Measurements from ENCODE around the gene TROAP. TPM values are rescaled to one million over a fixed set of nuclear protein-coding genes. Genes with fewer than 3 reads are reported as not detected.

Gene TROAP
- total RNA-seq, 1 donor from 2014 or later: 0.66 TPM

- peaks cover 100% of the 10 kb centered on the region for H3K27me3 ChIP-seq (ENCODE audit: low read depth)
- peak; percentile 83 for DNase-seq
- no peaks in the 10 kb centered on the region for H3K36me3 ChIP-seq
- peak; percentile 99 for TF ChIP-seq CTCF (IDR thresholded peaks at IDR 0.05; ENCODE audit: borderline replicate concordance)
- no peak within 1 kb of the TSS for H3K27ac ChIP-seq (replicated peaks)
- H3K4me3 ChIP-seq: peak within 1 kb of the TSS; percentile 61
- peaks cover 15% of the 10 kb centered on the region for H3K4me1 ChIP-seq
- intact Hi-C loops (cut with micrococcal nuclease): no loop called here
- no peaks in the 10 kb centered on the region for H3K9me3 ChIP-seq (replicated peaks)
These were observed 13.9 kb downstream of the TROAP start, which contains the start of gene C1QL4 for GRCh38 chr12:49336645-49337584. Gene C1QL4 (minus strand): TSS chr12:49337188. CDS start chr12:49336477, 711 bp downstream.

GRCh38 chr12:49338830-49339463 is 15.9 kb downstream of the TROAP start:
- no peak for TF ChIP-seq CTCF (IDR thresholded peaks at IDR 0.05; ENCODE audit: borderline replicate concordance)
- H3K9me3 ChIP-seq (replicated peaks): no peaks in the 10 kb centered on the region
- H3K4me3 ChIP-seq: no peak overlapping the region
- intact Hi-C loops (cut with micrococcal nuclease): no loop called here
- peaks cover 100% of the 10 kb centered on the region for H3K27me3 ChIP-seq (ENCODE audit: low read depth)
- peaks cover 34% of the 10 kb centered on the region for H3K4me1 ChIP-seq
- no peak overlapping the region for H3K27ac ChIP-seq (replicated peaks)
- DNase-seq: no peak
- no peaks in the 10 kb centered on the region for H3K36me3 ChIP-seq

GRCh38 chr12:49339464-49339861 is 16.4 kb downstream of the TROAP start:
- peaks cover 100% of the 10 kb centered on the region for H3K27me3 ChIP-seq (ENCODE audit: low read depth)
- peaks cover 34% of the 10 kb centered on the region for H3K4me1 ChIP-seq
- no peak for TF ChIP-seq CTCF (IDR thresholded peaks at IDR 0.05; ENCODE audit: borderline replicate concordance)

GRCh38 chr12:49340095-49340870 is 17.2 kb downstream of the TROAP start:
- Histone ChIP-seq H3K27me3 (ENCODE audit: low read depth) (peaks cover 100% of the 10 kb centered on the region), H3K4me3 (no peak overlapping the region), H3K36me3 (no peaks in the 10 kb centered on the region), H3K9me3 (replicated peaks) (no peaks in the 10 kb centered on the region), H3K4me1 (peaks cover 42% of the 10 kb centered on the region), H3K27ac (replicated peaks) (no peak overlapping the region)
- intact Hi-C loops (cut with micrococcal nuclease): no loop called here
- DNase-seq: no peak
- TF ChIP-seq CTCF (IDR thresholded peaks at IDR 0.05; ENCODE audit: borderline replicate concordance): no peak

More at GRCh38 chr12:49339464-49339861, 16.4 kb downstream of the TROAP start:
- no peak for DNase-seq
- intact Hi-C loops (cut with micrococcal nuclease): no loop called here
- H3K36me3 ChIP-seq: no peaks in the 10 kb centered on the region
- no peak overlapping the region for H3K27ac ChIP-seq (replicated peaks)
- no peak overlapping the region for H3K4me3 ChIP-seq
- no peaks in the 10 kb centered on the region for H3K9me3 ChIP-seq (replicated peaks)

Data from left ventricle myocardium inferior (tissue), 1 donor.